ENCODE results near the gene BCL11B. TPM values are rescaled to one million over a fixed set of nuclear protein-coding genes. Genes with fewer than 3 reads are reported as not detected.

Gene BCL11B
- total RNA-seq, 6 donors from 2014 or later: 1.1 to 4.5 (median 2.2) TPM

- no peak for DNase-seq
- ATAC-seq (ENCODE audit: low FRiP score in 2 of 2): no peak
- Histone ChIP-seq H3K27ac (no peak overlapping the region), H3K27me3 (no peaks in the 10 kb centered on the region), H3K36me3 (no peaks in the 10 kb centered on the region), H3K4me3 (no peak overlapping the region), H3K4me1 (no peaks in the 10 kb centered on the region), H3K9me3 (no peaks in the 10 kb centered on the region)
- TF ChIP-seq CTCF (IDR thresholded peaks at IDR 0.05): no peak
- no peak for TF ChIP-seq POLR2AphosphoS5 (IDR thresholded peaks at IDR 0.05)
- no peak for TF ChIP-seq EP300 (IDR thresholded peaks at IDR 0.05)
- no peak for TF ChIP-seq POLR2A (IDR thresholded peaks at IDR 0.05)
- WGBS, 2 donors: 87 to 88% methylated on average over 17 of the region's 17 CpGs
Measured at GRCh38 chr14:99128185-99128584, 143.8 kb downstream of the BCL11B start.

GRCh38 chr14:99127651-99128167, 144.3 kb downstream of the BCL11B start:
- no peaks in the 10 kb centered on the region for H3K4me1 ChIP-seq
- H3K36me3 ChIP-seq: no peaks in the 10 kb centered on the region
- no peak for TF ChIP-seq EP300 (IDR thresholded peaks at IDR 0.05)
- TF ChIP-seq POLR2A (IDR thresholded peaks at IDR 0.05): no peak
- TF ChIP-seq POLR2AphosphoS5 (IDR thresholded peaks at IDR 0.05): no peak
- no peak for TF ChIP-seq CTCF (IDR thresholded peaks at IDR 0.05)
- no peaks in the 10 kb centered on the region for H3K9me3 ChIP-seq
- DNase-seq (peak; percentile 23 to 63), ATAC-seq (ENCODE audit: low FRiP score in 2 of 2) (no peak)
- H3K4me3 ChIP-seq: no peak overlapping the region
- H3K27me3 ChIP-seq: no peaks in the 10 kb centered on the region
- WGBS, 2 donors: 39 to 40% methylated on average over 8 to 9 of the region's 9 CpGs
- no peak overlapping the region for H3K27ac ChIP-seq

- Histone ChIP-seq H3K27me3 (no peaks in the 10 kb centered on the region), H3K36me3 (no peaks in the 10 kb centered on the region), H3K4me1 (no peaks in the 10 kb centered on the region), H3K9me3 (no peaks in the 10 kb centered on the region), H3K27ac (no peak overlapping the region), H3K4me3 (no peak overlapping the region)
- WGBS, 2 donors: 58 to 65% methylated on average over 3 to 4 of the region's 4 CpGs
- ATAC-seq (ENCODE audit: low FRiP score in 2 of 2): no peak
- DNase-seq: no peak
- TF ChIP-seq EP300 (IDR thresholded peaks at IDR 0.05): no peak
- no peak for TF ChIP-seq POLR2A (IDR thresholded peaks at IDR 0.05)
- no peak for TF ChIP-seq CTCF (IDR thresholded peaks at IDR 0.05)
- TF ChIP-seq POLR2AphosphoS5 (IDR thresholded peaks at IDR 0.05): no peak
Measured at GRCh38 chr14:99125616-99126431, 146.2 kb downstream of the BCL11B start.

- WGBS, 2 donors: 84 to 87% methylated on average over 10 of the region's 10 CpGs
- H3K9me3 ChIP-seq: no peaks in the 10 kb centered on the region
- DNase-seq: no peak
Measured at GRCh38 chr14:99125113-99125512, 146.9 kb downstream of the BCL11B start.

More at GRCh38 chr14:99125113-99125512, 146.9 kb downstream of the BCL11B start:
- H3K4me3 ChIP-seq: no peak overlapping the region
- no peak overlapping the region for H3K27ac ChIP-seq
- TF ChIP-seq POLR2A (IDR thresholded peaks at IDR 0.05) (no peak), CTCF (IDR thresholded peaks at IDR 0.05) (no peak), EP300 (IDR thresholded peaks at IDR 0.05) (no peak), POLR2AphosphoS5 (IDR thresholded peaks at IDR 0.05) (no peak)
- no peaks in the 10 kb centered on the region for H3K4me1 ChIP-seq
- ATAC-seq (ENCODE audit: low FRiP score in 2 of 2): no peak
- H3K36me3 ChIP-seq: no peaks in the 10 kb centered on the region
- H3K27me3 ChIP-seq: no peaks in the 10 kb centered on the region

All from upper lobe of left lung (tissue), 6 donors.